Measurements from ENCODE around the gene EFCAB8. TPM values are rescaled to one million over a fixed set of nuclear protein-coding genes. Genes with fewer than 3 reads are reported as not detected.

EFCAB8 gene
- total and polyA plus RNA-seq, 9 donors = 0.08 to 0.20 TPM; not detected in 7

- H3K9me3 ChIP-seq = no peaks in the 10 kb centered on the region
- 85 to 94% (median 88%) methylated on average over 6 of the region's 6 CpGs for WGBS, 3 donors
- no peaks in the 10 kb centered on the region for H3K27me3 ChIP-seq
- no peak overlapping the region for H3K27ac ChIP-seq
- H3K4me1 ChIP-seq (ENCODE audit: insufficient read depth) = no peaks in the 10 kb centered on the region
- intact Hi-C loops (cut with DNase I) = no loop called here
- DNase-seq = no peak
- no peaks in the 10 kb centered on the region for H3K36me3 ChIP-seq
- no peak overlapping the region for H3K4me3 ChIP-seq
- TF ChIP-seq CTCF (IDR thresholded peaks at IDR 0.05) (no peak), EP300 (IDR thresholded peaks at IDR 0.05) (no peak), POLR2A (IDR thresholded peaks at IDR 0.05) (no peak)
Measured at GRCh38 chr20:32811886-32812285, 46.8 kb upstream of the EFCAB8 start.

- Histone ChIP-seq H3K4me1 (ENCODE audit: insufficient read depth) (peaks cover 6% of the 10 kb centered on the region), H3K36me3 (no peaks in the 10 kb centered on the region), H3K27me3 (no peaks in the 10 kb centered on the region), H3K27ac (peak overlapping the region; percentile 93 to 97), H3K4me3 (peak overlapping the region; percentile 54), H3K9me3 (no peaks in the 10 kb centered on the region)
- peak in 4 of 5 donors; percentile 74 to 90 (median 84) for DNase-seq
- WGBS, 3 donors = 1% methylated on average over 18 to 58 of the region's 58 CpGs
- intact Hi-C loops (cut with DNase I) = no loop called here
- TF ChIP-seq EP300 (IDR thresholded peaks at IDR 0.05) (no peak), POLR2A (IDR thresholded peaks at IDR 0.05) (peak; percentile 70)
Measured at GRCh38 chr20:32819992-32820697, 38.6 kb upstream of the EFCAB8 start.

DNA sequence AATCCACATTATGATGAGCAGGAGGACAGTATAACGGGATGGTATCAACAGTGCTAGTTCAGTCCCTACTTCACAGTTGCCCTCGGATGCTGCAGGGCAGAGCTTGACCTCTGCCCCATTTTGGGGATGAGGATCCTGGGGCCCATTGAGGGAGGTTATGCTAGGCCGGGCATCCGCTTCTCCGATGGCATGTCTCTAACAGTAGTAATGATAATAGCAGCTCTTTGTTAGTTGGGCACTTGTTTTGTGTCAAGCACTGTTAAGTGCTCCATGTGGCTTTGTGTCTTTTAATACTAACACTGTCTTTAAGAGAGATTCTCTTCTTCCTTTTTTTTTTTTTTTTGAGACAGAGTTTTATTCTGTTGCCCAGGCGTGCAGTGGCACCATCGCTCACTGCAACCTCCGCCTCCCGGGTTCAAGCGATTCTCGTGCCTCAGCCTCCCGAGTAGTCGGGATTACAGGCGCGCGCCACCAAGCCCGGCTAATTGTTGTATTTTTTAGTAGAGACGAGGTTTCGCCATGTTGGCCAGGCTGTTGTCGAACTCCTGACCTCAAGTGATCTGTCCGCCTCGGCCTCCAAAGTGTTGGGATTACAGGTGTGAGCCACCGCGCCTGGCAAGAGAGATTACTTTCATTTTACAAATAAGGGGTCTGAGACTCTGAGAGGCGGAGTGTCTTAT, 37.9 kb upstream of the EFCAB8 start:
- H3K4me1 ChIP-seq (ENCODE audit: insufficient read depth) = peaks cover 6% of the 10 kb centered on the region
- intact Hi-C loops (cut with DNase I) = no loop called here
- no peaks in the 10 kb centered on the region for H3K9me3 ChIP-seq
- H3K27me3 ChIP-seq = no peaks in the 10 kb centered on the region
- DNase-seq = peak in 4 of 5 donors; percentile 9 to 45 (median 32)
- H3K4me3 ChIP-seq = peak overlapping the region; percentile 54
- 66 to 74% (median 66%) methylated on average over 25 of the region's 25 CpGs for WGBS, 3 donors
- H3K36me3 ChIP-seq = no peaks in the 10 kb centered on the region
- H3K27ac ChIP-seq = peak overlapping the region; percentile 93 to 97
- TF ChIP-seq CTCF (IDR thresholded peaks at IDR 0.05) (no peak), POLR2A (IDR thresholded peaks at IDR 0.05) (no peak), EP300 (IDR thresholded peaks at IDR 0.05) (no peak)

- Histone ChIP-seq H3K27ac (no peak overlapping the region), H3K4me1 (ENCODE audit: insufficient read depth) (peaks cover 6% of the 10 kb centered on the region), H3K4me3 (no peak overlapping the region), H3K9me3 (no peaks in the 10 kb centered on the region), H3K36me3 (no peaks in the 10 kb centered on the region), H3K27me3 (no peaks in the 10 kb centered on the region)
- intact Hi-C loops (cut with DNase I) = no loop called here
- no peak for TF ChIP-seq CTCF (IDR thresholded peaks at IDR 0.05)
- no peak for TF ChIP-seq EP300 (IDR thresholded peaks at IDR 0.05)
- no peak for TF ChIP-seq POLR2A (IDR thresholded peaks at IDR 0.05)
- no peak for DNase-seq
- 71 to 80% (median 76%) methylated on average over 5 of the region's 5 CpGs for WGBS, 3 donors
Measured at GRCh38 chr20:32822225-32822624, 36.5 kb upstream of the EFCAB8 start.

GRCh38 chr20:32823078-32823477, 35.6 kb upstream of the EFCAB8 start:
- Histone ChIP-seq H3K27me3 (no peaks in the 10 kb centered on the region), H3K36me3 (no peaks in the 10 kb centered on the region), H3K4me1 (ENCODE audit: insufficient read depth) (peaks cover 6% of the 10 kb centered on the region), H3K9me3 (no peaks in the 10 kb centered on the region), H3K4me3 (no peak overlapping the region), H3K27ac (no peak overlapping the region)
- TF ChIP-seq POLR2A (IDR thresholded peaks at IDR 0.05) = no peak
- TF ChIP-seq EP300 (IDR thresholded peaks at IDR 0.05) = no peak
- TF ChIP-seq CTCF (IDR thresholded peaks at IDR 0.05) = no peak
- 77 to 84% (median 79%) methylated on average over 3 of the region's 3 CpGs for WGBS, 3 donors
- intact Hi-C loops (cut with DNase I) = no loop called here
- no peak for DNase-seq

Measured in ovary (tissue), 9 donors.